ENCODE data around the gene SP140L. TPM values are rescaled to one million over a fixed set of nuclear protein-coding genes. Genes with fewer than 3 reads are reported as not detected.
"Not testable (repeated sequence)": the region's sequence is repeated elsewhere in the genome, so short reads cannot be mapped to it uniquely, and the experiment has no call there.

The SP140L gene
- total RNA-seq, 3 donors from 2014 or later (not counting 1 experiment from before 2014, with no cell fraction given): 58.4 to 92.6 (median 73.4) TPM

GRCh38 chr2:230335864-230336506, 9.0 kb downstream of the SP140L start:
- Histone ChIP-seq H3K27me3 (ENCODE audit: control insufficient read depth, insufficient read depth, low read length) (no peaks in the 10 kb centered on the region), H3K4me3 (ENCODE audit: low read length) (no peak overlapping the region), H3K4me1 (ENCODE audit: control insufficient read depth, insufficient read depth, low read length) (no peaks in the 10 kb centered on the region), H3K27ac (ENCODE audit: low read length) (peak overlapping the region; percentile 11), H3K36me3 (ENCODE audit: control insufficient read depth, insufficient read depth, low read length) (peaks cover 33% of the 10 kb centered on the region), H3K9me3 (ENCODE audit: control insufficient read depth, insufficient read depth, low read length) (no peaks in the 10 kb centered on the region)
- peak overlapping the region; percentile 75 to 76 for H3K27ac Mint-ChIP-seq
- DNase-seq: no peak
- no peaks in the 10 kb centered on the region for H3K9me3 Mint-ChIP-seq
- H3K36me3 Mint-ChIP-seq: peaks cover 22% of the 10 kb centered on the region
- intact Hi-C loops (cut with micrococcal nuclease): no loop called here
- TF ChIP-seq CTCF (IDR thresholded peaks at IDR 0.05): no peak
- H3K4me3 Mint-ChIP-seq: peak overlapping the region; percentile 41
- H3K4me1 Mint-ChIP-seq: peaks cover 47 to 53% of the 10 kb centered on the region in 2 donors
- peak in 1 of 3 donors; percentile 24 for ATAC-seq
- WGBS (ENCODE audit: insufficient coverage): 47% methylated on average over 3 of the region's 3 CpGs
- no peaks in the 10 kb centered on the region for H3K27me3 Mint-ChIP-seq (ENCODE audit: low read depth in 2 of 2)

DNA sequence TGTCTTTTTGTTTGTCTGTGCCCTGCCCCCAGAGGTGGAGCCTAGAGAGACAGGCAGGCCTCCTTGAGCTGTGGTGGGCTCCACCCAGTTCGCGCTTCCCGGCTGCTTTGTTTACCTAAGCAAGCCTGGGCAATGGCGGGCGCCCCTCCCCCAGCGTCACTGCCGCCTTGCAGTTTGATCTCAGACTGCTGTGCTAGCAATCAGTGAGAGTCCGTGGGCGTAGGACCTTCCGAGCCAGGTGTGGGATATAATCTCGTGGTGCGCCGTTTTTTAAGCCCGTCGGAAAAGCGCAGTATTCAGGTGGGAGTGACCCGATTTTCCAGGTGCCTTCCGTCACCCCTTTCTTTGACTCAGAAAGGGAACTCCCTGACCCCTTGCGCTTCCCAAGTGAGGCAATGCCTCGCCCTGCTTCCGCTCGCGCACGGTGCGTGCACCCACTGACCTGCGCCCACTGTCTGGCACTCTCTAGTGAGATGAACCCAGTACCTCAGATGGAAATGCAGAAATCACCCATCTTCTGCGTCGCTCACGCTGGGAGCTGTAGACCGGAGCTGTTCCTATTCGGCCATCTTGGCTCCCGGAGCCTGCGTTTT, 15.0 kb downstream of the SP140L start:
- H3K27ac Mint-ChIP-seq; DNase-seq; H3K36me3 ChIP-seq (ENCODE audit: control insufficient read depth, insufficient read depth, low read length); H3K27me3 Mint-ChIP-seq (ENCODE audit: low read depth in 2 of 2); H3K4me3 ChIP-seq (ENCODE audit: low read length); ATAC-seq; H3K4me1 ChIP-seq (ENCODE audit: control insufficient read depth, insufficient read depth, low read length); H3K27ac ChIP-seq (ENCODE audit: low read length); H3K27me3 ChIP-seq (ENCODE audit: control insufficient read depth, insufficient read depth, low read length); H3K4me3 Mint-ChIP-seq; H3K9me3 ChIP-seq (ENCODE audit: control insufficient read depth, insufficient read depth, low read length); intact Hi-C loops (cut with micrococcal nuclease): not testable (repeated sequence)
- Mint-ChIP-seq H3K9me3 (peaks cover 7 to 17% of the 10 kb centered on the region in 2 donors), H3K36me3 (peaks cover 47% of the 10 kb centered on the region), H3K4me1 (peaks cover 37 to 50% of the 10 kb centered on the region in 2 donors)
- WGBS (ENCODE audit: insufficient coverage): 94% methylated on average over 25 of the region's 33 CpGs

DNA sequence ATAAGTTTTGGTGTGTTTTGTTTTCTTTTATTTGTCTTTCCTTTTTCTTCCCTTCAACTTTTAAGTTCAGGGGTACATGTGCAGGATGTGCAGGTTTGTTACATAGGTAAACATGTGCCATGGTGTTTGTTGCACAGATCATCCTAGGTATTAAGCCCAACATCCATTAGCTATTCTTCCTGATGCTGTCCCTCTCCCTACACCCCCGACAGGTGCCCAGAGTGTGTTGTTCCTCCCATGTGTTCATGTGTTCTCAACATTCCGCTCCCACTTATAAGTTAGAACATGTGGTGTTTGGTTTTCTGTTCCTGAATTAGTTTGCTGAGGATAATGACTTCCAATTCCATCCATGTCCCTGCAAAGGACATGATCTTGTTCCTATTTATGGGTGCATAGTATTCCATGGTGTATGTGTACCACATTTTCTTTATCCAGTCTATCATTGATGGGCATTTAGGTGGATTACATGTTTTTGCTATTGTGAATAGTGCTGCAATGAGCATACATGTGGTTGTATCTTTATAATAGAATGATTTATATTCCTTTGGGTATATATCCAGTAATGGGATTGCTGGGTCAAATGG, 16.1 kb downstream of the SP140L start:
- H3K27me3 ChIP-seq (ENCODE audit: control insufficient read depth, insufficient read depth, low read length); ATAC-seq; H3K36me3 ChIP-seq (ENCODE audit: control insufficient read depth, insufficient read depth, low read length); H3K9me3 ChIP-seq (ENCODE audit: control insufficient read depth, insufficient read depth, low read length); H3K4me3 ChIP-seq (ENCODE audit: low read length); intact Hi-C loops (cut with micrococcal nuclease); H3K4me3 Mint-ChIP-seq; H3K27me3 Mint-ChIP-seq (ENCODE audit: low read depth in 2 of 2); H3K27ac ChIP-seq (ENCODE audit: low read length); DNase-seq: not testable (repeated sequence)
- WGBS (ENCODE audit: insufficient coverage): 100% methylated on average over 1 of the region's 2 CpGs
- Mint-ChIP-seq H3K27ac (peak overlapping the region; percentile 81 to 82), H3K4me1 (peaks cover 48 to 56% of the 10 kb centered on the region in 2 donors), H3K36me3 (peaks cover 47% of the 10 kb centered on the region), H3K9me3 (peaks cover 7 to 17% of the 10 kb centered on the region in 2 donors)
- H3K4me1 ChIP-seq (ENCODE audit: control insufficient read depth, insufficient read depth, low read length): peaks cover 10% of the 10 kb centered on the region

DNA sequence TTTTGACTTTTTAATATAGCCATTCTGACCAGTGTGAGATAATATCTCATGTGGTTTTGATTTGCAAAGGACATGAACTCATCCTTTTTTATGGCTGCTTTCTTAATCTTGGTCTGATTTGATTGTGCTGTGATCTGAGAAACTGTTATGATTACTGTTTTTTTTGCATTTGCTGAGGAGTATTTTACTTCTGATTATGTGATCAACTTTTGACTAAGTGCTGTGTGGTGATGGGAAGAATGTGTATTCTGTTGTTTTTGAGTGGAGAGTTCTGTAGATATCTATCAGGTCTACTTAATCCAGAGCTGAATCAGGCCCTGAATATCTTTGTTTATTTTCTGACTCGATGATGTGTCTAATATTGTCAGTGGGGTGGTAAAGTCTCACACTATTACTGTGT, 16.8 kb downstream of the SP140L start:
- peak overlapping the region; percentile 45 for H3K27ac ChIP-seq (ENCODE audit: low read length)
- no peak for TF ChIP-seq CTCF (IDR thresholded peaks at IDR 0.05)
- H3K27me3 ChIP-seq (ENCODE audit: control insufficient read depth, insufficient read depth, low read length): no peaks in the 10 kb centered on the region
- DNase-seq (no peak), ATAC-seq (peak in 2 of 3 donors; percentile 32 to 41)
- H3K27me3 Mint-ChIP-seq (ENCODE audit: low read depth in 2 of 2): no peaks in the 10 kb centered on the region
- peaks cover 55 to 62% of the 10 kb centered on the region in 2 donors for H3K4me1 Mint-ChIP-seq
- H3K4me1 ChIP-seq (ENCODE audit: control insufficient read depth, insufficient read depth, low read length): peaks cover 10% of the 10 kb centered on the region
- no peak overlapping the region for H3K4me3 ChIP-seq (ENCODE audit: low read length)
- H3K36me3 ChIP-seq (ENCODE audit: control insufficient read depth, insufficient read depth, low read length): peaks cover 10% of the 10 kb centered on the region
- peaks cover 4% of the 10 kb centered on the region for H3K9me3 ChIP-seq (ENCODE audit: control insufficient read depth, insufficient read depth, low read length)
- intact Hi-C loops (cut with micrococcal nuclease): no loop called here
- peaks cover 7 to 17% of the 10 kb centered on the region in 2 donors for H3K9me3 Mint-ChIP-seq
- H3K4me3 Mint-ChIP-seq: peak overlapping the region; percentile 80
- peak overlapping the region; percentile 81 to 82 for H3K27ac Mint-ChIP-seq
- 100% methylated on average over 1 of the region's 1 CpG for WGBS (ENCODE audit: insufficient coverage)
- H3K36me3 Mint-ChIP-seq: peaks cover 47% of the 10 kb centered on the region
